Skin of body (tissue), 2 donors: Measurements from ENCODE around the gene NDUFC2. TPM values are rescaled to one million over a fixed set of nuclear protein-coding genes. Genes with fewer than 3 reads are reported as not detected.
"Not testable (repeated sequence)": the region's sequence is repeated elsewhere in the genome, so short reads cannot be mapped to it uniquely, and the experiment has no call there.

Experiments used
- DNase-seq: peaks from one replicate; lab custom pipeline; 2025; lab: John Stamatoyannopoulos, UW
- total RNA-seq: library from RNA; depleted of rRNA; stranded (reverse); fragments of >200 nt; gene quantifications from one replicate; pipeline ENCODE4 v1.2.3, GENCODE V29; 2014

Gene NDUFC2
- 52.7 TPM for total RNA-seq

DNA sequence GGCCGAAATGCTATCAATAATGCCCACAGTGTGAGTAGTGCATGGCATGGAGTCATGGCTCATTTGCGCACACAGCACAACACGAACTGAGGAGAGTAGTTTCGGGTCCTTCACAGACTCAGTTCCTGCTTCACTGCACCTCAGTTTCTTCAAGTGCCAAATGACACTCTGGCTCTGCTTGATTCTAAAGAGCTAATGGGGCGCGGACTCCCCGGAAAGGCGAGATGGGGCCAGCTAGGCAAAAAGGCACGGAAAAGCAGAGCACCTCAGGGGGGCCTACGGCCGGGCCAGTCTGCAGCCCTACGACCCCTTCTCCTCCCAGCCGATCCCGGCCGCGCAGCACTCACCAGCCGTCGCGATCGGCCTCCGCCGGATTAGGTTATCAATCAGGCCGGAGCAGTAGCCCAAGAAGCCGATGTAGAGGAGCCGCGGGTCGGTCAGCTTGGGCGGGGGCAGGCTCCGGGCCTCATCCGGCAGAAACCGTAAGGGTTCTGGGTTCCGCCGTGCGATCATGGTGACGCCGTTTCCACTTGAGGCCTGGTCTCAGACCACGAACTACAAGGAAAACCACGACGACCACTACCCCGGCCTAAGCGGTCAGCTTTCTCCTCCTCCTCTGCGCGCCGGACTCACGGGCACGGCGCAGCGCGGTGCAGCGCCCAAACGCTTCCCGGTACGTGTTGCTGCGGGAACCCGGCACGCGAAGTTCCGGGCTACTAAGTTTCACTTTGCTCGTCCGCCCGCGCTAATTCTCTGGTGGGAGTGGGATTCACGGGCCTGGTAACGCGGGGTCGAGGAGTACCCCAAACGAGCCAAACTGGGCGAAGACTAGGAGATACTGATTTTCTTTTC is at the start of gene NDUFC2:
Gene NDUFC2 (minus strand): TSS at position 631 of the 852 bp plus-strand sequence. CDS start 118 bp downstream, at position 513.
- DNase-seq = peak; percentile 65

GRCh38 chr11:78127403-78127802 is 47.7 kb upstream of the NDUFC2 start:
- DNase-seq = no peak

- DNase-seq = no peak
These were observed 33.1 kb upstream of the NDUFC2 start for GRCh38 chr11:78112582-78113275.

- DNase-seq = no peak
These were observed 31.6 kb upstream of the NDUFC2 start for GRCh38 chr11:78111298-78111697.

DNA sequence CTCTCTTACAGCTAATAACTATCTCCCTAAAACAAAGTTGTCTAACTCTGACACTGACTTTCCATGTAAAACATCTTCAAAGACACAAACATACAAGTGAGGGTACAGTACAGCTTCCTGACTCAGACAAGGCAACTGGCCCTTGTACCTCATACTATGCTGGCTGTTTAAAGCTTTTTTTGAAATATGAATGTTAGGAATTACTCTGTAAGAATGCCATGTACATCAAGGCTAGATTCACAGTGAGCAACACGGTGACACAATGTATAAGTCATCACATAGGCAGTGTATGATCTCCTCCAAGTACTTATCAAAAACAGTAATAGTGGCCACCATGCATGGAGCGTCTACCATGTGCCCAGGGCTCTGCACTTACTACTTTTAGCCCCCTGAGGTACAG is 31.2 kb upstream of the NDUFC2 start:
- DNase-seq = no peak

GRCh38 chr11:78110351-78110750 is 30.7 kb upstream of the NDUFC2 start:
- no peak for DNase-seq

GRCh38 chr11:78109081-78110015 is 29.7 kb upstream of the NDUFC2 start:
- no peak for DNase-seq

- DNase-seq = no peak
These were observed 21.2 kb upstream of the NDUFC2 start for GRCh38 chr11:78100676-78101472.

GRCh38 chr11:78100261-78100660 is 20.6 kb upstream of the NDUFC2 start:
- DNase-seq = no peak

DNA sequence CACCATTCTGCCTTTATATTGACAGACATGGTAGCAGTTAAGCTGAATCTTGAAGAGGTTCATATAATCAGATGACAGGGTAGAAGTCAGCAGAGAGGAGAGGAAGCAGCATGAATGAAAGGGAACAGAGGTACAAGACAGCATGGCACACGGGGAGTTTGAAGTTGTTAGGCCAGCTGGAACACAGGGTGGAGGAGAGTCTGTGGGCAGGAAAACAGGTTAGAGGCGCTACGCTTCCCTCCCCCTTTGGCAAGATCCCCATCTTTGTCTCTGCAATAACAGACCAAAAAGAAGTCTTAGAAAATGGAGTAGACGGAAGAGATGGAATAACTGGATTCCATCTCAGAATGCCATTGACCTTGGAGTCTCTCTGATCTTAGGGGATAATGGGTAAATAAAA is 20.0 kb upstream of the NDUFC2 start:
- no peak for DNase-seq

- DNase-seq = no peak
These were observed 18.2 kb upstream of the NDUFC2 start for GRCh38 chr11:78097666-78098385.

- DNase-seq = no peak
These were observed 14.6 kb upstream of the NDUFC2 start for GRCh38 chr11:78094250-78094649.

- DNase-seq = not testable (repeated sequence)
These were observed 6.9 kb upstream of the NDUFC2 start for GRCh38 chr11:78086521-78087074.

DNA sequence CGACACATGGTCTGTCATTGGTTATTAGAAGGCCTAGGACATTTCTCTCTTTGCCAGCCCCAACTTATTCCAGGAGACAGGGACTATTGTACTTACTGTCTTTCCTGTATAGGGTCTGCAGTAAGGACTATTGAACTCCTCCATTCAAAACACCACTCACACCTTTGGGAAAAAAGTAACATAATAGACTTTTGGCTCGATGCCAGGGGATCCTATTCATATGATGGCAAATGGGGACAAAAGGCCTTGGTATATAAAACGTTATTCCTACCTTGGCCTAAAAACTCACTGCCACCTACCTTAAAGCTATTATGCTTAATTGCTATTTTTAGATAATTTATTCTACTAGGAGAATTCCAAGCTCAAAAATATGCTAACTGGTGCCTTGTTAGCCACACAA is 6.3 kb upstream of the NDUFC2 start:
- no peak for DNase-seq

- DNase-seq = not testable (repeated sequence)
These were observed 4.8 kb upstream of the NDUFC2 start for GRCh38 chr11:78084506-78084905.

GRCh38 chr11:78083021-78083420 is 3.4 kb upstream of the NDUFC2 start:
- DNase-seq = no peak

DNA sequence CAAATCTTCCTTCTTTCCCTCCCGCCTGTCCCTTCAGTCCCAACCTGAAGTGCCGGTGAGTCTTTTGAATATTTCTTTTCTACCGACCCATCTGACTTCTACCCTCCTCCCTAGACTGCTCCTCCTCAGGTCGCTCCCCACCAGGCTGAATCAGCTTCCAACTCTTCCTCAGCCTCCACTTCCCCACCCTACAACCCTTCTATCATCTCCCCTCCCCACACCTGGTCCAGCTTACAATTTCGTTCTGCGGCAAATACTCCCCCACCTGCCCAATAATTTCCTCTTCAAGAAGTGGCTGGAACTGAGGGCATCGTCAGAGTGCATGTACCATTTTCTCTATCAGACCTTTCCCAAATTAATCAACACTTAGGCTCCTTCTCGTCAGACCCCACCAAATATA is 2.5 kb upstream of the NDUFC2 start:
- DNase-seq = no peak

DNA sequence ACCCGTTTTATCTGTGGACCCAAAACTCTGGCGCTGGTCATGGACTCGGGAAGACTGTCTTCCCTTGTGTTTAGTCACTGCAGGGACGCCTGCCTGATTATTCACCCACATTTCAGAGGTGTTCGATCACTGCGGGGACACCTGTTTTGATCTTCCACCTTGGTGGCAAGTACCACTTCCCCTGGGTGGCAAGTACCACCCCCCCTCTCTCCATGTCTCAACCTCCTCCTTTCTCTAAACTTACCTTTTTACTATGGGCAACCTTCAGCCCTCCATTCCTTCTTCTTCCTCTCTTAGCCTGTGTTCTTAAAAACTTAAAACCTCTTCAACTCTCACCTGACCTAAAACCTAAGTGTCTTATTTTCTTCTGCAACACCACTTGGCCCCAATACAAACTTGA is 1.9 kb upstream of the NDUFC2 start:
- DNase-seq = no peak

- no peak for DNase-seq
These were observed 1.3 kb upstream of the NDUFC2 start for GRCh38 chr11:78080818-78081495.
